Measurements from ENCODE around the gene SKA1.
"Not testable (repeated sequence)": the region's sequence is repeated elsewhere in the genome, so short reads cannot be mapped to it uniquely, and the experiment has no call there.

The SKA1 gene

DNA sequence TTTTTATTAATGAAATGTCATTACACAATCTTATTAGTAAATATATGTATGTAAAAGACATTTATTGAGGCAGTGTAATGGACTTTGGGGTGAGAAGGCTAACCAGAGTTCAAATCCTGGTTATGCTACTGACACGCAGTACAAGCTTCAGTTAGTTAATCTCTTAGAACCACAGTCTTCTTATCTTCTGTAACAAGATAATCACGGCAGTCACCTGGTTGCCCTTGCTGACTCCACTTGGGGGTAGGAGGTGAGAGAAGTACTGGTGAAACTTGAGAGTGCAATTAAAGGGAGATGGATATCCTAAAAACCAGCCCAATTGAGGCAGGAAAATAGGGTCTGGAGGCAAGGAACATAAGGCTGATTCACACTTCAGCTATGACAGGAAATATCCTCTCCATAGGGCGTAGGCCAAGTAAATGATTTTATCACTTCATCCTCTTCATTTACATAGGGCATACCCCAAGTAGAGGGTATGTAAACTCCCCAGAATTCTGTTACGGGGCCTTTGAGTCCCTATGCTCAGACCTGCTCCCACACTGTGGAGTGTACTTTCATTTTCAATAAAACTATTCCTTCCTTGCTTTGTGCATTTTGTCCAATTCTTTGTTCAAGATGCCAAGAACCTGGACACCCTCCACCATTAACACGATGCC lies 21.3 kb downstream of the SKA1 start:
- DNase-seq, result no peak

DNA sequence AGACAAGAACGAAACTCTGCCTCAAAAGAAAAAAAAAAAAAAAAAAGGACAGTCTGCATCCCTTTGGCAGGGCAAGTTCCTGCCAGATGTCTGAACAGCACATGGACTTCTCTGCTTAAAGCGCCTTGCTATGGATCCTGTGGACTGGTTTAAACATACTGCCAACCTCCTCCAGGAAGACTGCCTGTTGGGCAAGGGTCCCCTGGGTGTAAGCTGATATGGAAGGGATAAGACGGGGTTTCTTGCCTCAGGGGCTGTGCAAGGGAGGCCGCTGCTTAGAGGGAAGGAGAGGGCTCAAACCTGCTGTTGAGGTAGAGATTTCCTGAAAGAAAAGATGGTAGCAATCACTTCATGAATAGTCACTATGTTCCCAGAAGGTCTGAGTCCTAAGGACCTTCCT lies 22.2 kb downstream of the SKA1 start:
- DNase-seq, result no peak

DNA sequence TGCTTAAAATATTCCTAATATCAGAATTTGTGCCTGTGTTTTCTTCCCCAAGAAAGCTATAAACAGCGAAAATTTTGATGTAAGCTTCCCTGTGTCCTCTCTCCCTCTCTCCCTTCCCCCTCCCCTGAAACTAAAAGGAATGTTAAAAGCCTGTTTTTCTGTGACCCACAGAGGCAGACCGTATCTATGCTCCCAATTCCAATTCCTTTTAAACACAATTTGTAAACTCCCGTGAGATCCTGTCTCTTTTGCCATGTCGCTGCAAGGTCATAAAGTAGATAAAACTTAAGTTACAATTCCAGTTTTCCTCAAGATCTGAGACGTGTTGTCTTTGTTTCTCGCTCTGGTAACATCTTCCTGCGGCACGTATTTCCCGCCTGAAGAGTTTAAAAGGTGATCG lies 23.3 kb downstream of the SKA1 start:
- DNase-seq, result no peak

DNA sequence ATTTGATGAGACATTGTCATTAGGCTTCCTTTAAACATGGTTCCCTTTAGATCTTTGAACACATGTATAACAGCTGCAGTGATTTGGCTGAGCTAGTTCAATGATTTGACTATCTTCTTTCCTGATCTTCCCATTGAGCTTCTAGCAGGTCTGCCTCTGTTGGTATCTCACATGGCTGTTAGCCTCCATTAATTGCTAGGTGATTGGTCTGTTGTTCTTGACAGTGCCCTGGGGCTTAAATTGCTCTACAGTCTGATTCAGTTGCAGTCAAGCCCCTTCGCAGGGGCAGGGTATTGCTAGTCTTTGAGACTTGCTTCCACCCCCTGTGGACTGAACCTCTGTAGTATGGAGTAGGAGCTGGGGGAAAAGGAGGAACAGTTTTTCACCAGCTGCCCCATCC lies 24.1 kb downstream of the SKA1 start:
- DNase-seq, result no peak

DNA sequence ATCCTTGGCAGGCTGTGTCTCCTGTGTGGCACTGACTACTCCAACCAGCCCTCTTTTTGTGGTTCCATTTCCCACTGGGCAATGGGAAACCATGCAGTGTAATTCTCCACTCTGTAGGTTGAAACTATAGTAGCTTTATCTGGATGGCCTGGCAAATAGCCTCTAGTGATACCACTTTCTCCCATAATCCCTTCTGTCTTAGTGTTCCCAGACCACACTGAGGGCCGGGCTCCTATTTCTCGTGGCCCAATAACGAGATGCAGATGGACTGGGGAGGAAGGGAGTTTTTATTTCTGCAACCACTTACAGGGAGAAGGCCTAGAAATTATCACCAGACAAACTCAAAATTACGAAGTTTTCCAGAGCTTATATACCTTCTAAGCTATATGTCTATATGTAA lies 24.7 kb downstream of the SKA1 start:
- DNase-seq, result no peak

DNA sequence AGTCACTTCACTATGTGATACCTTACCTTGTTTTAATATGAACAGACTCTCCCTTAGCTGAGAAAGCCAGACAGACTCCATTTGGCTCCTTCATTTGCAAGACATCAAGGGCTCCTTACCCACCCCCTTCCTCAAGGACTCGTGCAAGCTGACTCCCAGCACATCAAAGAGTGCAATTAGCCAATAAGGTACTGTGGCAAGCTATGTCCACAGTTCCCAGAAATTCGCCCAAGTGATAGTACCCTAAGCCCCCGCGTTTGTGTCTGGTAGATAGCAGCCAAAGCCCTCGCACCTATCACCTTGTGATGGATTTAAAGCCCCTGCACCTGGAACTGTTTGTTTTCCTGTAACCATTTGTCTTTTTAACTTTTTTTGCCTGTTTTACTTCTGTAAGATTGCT lies 25.6 kb downstream of the SKA1 start:
- not testable (repeated sequence) for DNase-seq

DNA sequence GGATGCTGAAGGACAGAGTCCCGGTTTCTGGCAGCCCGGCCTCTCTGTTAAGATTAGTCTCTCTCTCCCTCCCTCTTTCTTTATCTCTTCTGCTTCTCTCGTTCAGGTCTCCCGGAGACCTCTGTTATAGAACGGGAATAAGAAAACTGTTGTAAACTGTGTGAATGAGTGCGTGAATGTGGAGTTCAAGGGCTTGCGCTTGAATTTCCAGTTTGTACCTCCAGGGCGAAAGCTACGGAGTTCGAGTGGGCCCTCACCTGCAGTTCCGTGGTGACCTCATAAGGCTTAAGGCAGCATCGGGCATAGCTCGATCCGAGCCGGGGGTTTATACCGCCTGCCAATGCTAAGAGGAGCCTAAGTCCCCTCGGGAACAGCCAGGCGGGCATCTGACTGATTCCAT lies 26.4 kb downstream of the SKA1 start:
- no peak for DNase-seq

DNA sequence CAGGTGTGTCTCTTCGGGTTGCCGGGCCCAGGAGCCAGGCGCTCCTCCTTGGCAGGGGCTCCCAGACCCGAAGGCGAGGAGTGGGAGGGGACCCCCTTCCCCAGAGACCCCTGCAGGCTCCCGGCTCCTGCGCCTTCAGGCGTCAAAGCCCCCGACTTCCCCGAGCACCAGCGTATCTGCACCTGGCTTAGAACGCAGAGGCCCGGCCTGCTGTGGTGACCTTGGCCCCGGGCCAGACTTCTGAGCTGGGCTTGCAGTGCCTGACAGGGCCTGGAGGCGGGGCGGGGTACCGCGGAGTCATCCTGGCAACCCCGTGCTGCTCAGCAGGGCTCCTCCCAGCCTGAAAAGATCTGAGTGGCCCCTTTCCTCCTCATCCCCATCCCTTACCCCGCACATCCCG lies 27.0 kb downstream of the SKA1 start:
- peak; percentile 19 to 21 for DNase-seq

DNA sequence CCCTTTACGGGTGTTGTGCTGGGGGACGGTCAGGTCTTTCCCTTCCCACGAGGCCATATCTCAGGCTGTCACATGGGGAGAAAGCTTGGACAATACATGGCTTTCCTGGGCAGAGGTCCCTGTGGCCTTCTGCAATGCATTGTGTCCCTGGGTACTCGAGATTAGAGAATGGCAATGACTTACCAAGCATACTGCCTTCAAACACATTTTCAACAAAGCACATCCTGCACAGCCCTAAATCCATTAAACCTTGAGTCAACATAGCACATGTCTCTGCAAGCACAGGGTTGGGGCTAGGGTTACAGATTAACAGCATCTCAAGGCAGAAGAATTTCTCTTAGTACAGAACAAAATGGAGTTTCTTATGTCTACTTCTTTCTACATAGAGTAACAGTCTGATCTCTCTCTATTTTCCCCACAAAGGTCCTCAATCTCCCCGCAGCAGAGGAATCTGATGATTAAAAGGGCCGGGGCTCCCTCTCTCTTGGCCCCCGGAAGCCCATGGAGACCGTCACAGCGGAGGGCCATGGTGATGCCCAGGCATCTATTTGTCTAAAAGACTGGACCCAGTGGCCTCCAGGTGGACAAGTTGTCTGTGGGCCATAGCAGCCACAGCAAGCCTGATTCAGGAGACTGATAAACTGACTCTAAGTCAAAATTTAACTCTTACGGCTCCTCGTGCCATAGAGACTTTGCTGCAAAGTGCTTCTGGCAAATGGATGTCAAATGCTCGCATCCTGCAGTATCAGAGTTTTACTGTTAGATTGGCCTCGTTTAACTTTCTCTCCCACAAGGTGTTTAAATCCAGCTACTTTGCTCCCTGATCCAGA lies 30.1 kb downstream of the SKA1 start:
- not testable (repeated sequence) for DNase-seq

DNA sequence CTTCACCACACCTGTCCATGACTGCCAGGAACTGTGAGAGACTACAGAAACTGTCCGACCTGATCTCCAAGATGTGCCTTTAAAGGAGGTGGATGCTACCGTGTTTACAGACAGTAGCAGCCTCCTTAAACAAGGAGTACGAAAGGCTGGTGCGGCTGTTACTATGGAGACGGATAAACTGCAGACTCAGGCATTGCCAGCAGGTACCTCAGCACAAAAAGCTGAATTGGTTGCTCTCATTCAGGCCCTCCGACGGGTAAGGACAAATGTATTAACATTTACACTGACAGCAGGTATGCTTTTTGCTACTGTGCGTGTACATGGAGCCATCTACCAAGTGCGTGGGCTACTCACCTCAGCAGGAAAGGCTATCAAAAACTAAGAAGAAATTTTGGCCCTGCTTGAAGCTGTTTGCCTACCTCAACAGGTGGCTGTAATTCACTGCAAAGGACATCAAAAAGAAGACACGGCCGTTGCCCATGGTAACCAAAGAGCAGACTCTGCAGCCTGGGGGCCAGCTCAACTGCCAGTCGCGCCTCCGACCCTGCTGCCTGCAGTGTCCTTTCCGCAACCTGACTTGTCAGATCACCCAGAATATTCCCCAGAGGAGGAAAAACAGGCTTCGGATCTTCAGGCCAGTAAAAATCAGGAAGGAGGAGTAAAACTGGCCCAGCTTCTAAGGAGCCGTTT lies 30.9 kb downstream of the SKA1 start:
- DNase-seq, result no peak

DNA sequence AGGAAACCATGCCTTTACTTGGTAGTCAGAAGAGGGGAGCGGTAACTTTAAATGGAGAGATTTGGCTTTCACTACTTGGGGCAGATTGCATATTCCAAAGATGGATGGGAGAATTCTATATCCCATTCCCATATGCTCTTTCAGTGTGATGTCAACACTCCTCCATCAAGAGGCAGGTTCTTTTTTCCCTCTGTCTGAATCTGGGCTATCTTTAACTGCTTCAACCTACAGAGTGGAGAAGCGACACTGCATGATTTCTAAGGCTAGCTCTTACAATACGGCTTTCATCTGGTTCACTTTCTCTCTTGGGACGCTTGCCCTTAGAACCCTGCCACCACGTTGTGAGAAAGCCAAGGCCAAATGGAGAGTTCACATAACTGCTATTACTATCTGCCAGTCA lies 34.4 kb downstream of the SKA1 start:
- no peak for DNase-seq

DNA sequence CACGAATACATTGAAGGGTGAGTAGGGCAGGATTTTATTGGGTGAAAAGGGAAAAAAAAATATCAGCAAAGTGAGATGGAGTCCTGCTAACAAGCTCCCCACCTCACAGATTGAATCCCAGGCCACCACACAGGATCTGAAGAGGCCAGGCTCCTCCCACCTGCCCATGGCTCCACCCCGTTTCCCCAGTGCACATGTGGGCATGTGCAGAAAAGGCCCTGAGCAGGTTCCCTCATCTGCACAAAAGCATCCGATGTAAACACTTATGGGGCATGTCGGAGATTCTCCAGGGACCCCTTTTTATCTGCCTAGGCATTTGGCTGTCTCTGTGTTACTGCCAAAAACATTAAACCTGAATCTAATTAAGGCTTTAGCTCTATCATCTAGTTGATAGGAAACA lies 35.2 kb downstream of the SKA1 start:
- no peak for DNase-seq

DNA sequence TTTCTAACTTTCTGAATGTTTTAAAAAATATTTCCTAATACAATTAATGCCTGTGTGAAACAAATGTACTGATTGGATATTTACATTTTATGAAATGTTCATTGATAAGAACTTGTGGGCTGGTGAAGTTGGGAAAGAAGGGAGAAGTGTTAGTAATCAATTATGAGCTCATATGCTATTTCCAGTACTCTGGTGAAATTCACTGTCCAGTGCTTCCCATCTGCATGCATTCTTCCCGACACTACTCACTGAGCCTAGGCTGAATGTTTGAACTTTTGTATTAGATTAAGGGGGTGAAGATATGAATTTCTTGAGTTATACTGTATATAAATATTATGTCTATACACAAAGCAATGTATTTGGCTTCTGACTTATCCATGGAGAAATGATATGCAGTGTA lies 36.0 kb downstream of the SKA1 start:
- DNase-seq, result no peak

DNA sequence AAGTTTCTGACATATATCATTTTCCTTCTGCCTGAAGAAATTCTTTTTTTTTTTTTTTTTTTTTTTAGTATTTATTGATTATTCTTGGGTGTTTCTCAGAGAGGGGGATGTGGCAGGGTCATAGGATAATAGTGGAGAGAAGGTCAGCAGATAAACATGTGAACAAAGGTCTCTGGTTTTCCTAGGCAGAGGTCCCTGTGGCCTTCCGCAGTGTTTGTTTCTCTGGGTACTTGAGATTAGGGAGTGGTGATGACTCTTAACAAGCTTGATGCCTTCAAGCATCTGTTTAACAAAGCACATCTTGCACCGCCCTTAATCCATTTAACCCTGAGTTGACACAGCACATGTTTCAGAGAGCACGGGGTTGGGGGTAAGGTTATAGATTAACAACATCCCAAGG lies 42.0 kb downstream of the SKA1 start:
- not testable (repeated sequence) for DNase-seq

DNA sequence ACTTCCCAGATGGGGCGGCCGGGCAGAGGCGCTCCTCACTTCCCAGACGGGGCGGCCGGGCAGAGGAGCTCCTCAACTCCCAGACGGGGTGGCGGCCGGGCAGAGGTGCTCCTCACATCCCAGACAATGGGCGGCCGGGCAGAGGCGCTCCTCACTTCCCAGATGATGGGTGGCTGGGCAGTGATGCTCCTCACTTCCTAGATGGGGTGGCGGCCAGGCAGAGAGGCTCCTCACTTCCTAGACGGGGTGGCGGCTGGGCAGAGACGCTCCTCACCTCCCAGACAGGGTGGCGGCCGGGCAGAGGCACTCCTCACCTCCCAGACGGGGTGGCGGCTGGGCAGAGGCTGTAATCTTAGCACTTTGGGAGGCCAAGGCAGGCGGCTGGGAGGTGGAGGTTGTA lies 42.9 kb downstream of the SKA1 start:
- DNase-seq, result not testable (repeated sequence)

DNA sequence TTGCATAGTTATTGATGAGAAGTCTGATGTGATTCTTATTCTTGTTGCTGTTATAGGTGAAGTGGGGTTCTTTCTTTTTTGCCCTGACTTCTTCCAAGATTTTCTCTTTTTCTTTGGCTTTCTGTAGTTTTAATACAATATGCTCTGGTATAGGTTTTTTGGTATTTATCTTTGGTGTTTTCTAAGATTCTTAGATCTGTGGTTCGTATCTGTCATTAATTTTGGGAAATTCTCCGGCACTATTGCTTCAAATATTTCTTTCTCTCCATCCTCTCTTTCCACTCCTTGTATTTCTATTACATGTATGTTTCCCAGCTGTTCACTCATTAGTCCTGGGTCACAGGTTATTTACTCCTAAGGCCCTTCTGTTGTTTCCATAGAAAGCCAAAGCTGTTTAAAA lies 43.8 kb downstream of the SKA1 start:
- DNase-seq, result no peak

DNA sequence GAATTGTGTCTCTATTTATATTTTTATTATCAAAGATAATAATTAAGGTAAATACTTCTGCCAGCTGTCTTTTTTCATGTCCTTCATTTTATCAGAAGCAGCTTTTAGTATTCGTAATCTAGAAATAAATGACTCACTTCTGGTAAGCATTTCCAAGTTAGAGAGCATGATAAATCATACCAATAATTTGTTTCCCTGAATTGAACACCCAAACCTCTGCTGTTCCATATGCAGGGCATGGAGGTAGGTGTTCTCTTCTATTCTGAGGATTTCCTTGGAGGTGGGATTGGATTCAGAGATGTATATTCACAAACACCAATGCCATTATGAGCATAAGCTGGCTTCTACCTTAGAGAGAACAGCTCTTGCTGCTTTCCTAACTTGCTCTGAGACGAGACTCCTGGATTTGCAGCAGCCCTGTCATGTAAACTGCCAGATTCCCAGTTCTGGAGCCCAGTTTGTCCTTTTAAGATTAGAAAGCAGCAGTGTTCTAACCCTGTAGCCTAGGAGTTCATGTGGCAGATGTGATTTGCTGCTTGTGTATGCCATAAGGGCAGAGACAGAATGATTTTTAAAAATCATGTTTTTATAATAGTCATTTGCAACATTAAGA lies 47.5 kb downstream of the SKA1 start:
- DNase-seq, result no peak

DNA sequence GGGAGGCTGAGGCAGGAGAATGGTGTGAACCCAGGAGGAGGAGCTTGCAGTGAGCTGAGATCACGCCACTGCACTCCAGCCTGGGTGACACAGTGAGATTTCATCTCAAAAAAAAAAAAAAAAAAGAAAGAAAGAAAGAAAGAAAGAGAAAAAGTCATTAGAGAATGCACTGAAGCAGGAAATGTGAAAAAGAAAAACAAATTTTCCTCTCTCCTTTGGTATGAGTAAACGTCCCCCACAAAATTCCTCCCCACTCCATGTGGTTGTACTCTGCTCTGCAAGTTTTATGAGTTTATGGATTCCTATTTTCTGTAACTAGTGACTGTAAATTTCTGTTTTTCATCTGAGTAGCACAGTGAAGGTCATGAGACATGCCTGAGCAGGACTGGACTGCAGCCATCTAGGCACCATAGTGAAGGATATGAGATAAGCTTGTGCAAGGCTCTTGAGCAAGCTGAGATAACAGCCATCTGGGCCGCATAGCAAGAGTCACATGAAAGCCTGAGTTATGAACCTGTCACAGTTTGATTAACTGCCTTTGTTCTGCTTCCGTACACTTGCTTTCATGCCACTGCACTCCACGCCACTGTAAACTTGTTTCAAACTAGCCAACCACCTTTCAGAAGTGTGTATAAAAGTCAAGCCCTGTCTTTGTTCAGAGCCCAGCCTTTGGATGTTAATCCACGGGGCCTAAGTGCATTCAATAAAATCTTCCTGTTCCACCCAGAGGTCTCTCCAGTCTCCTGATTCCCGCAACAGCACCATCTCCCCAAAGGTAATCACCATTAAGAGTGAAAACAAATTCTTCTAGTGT lies 50.2 kb downstream of the SKA1 start:
- DNase-seq, result no peak

DNA sequence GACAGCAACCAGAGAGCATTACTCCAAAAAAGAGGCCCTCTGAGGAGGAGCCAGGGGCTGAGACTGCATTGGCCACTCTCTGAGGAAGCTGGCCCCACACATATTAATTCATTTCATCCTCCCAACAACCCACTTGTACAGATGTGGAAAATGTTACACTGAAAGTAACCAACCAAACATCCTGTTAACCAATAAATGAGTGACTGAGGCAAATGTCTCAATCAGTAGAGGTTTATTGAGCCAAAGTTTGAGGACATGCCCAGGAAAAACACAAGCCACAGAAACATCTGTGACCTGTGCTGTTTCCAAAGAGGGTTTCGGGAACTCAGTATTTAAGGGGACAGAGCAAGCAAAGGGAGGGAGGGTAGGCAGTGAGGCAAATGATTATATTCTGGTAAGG lies 53.0 kb downstream of the SKA1 start:
- DNase-seq, result no peak

DNA sequence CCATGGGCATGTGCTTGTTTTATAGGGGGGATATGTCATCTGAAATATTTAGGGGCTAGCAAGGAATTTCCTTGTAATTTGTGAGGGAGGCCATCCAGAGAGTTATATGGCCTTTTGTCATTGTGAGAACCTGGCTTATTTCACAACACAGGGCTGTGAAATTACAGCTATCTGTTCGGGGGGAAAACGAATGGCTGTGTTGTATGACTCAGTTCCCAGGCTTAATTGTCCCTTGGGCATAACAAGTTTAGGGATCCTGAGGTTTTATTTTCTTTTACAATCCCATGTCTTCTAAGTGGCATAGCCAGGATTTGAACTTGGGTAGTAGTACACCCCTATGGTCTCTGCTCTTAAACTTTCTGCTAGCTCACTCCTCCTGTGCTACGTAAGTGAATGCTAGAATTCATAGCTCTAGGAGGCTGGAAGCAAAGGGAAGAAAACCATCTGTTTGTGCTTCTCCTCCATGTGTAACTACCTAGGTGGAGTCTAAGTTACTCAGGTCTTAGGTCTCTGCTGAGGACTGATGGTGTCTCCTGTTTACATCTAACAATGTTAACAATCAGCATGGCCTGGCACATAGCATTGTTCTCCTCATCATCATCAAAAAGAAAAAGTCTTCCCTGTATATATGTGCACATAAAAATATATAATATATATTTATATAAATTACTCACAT lies 53.8 kb downstream of the SKA1 start:
- no peak for DNase-seq

DNA sequence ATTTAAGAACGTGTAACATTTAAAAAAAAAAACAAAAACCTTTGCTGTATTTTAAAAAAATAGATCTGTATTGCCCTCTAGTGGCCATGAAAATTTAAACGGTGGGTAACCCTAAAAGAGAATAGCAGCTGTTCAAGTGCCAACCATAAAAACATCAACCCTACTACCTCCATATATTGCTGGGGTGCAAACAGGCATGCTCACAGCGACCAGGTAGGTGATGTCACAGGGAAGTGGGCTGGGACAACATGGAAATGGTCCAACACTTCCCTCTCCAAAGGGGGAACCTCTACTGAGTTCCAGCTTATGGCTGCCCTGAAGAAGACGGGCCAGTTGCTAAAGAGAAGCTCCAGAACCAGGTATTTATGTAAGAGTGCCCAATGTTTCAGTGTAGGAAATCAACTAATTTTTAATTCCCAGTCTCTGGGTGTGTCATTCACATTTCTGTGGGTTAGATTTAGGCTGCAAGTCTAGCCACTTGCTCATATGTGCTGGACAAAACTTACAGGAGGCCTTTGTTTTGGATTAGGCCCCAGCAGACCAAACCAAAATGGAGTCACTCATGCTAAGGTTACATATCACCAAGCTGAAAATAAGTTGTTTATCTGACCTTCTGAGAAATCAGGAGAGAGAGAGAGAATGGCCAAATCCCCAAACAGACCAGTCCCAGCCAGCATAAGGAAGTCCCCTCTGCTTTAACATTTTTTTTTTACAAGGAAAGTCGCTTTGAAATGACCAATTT lies 54.5 kb downstream of the SKA1 start:
- no peak for DNase-seq
